H1 (cell line): ENCODE results near the gene SOX6. TPM values are rescaled to one million over a fixed set of nuclear protein-coding genes. Genes with fewer than 3 reads are reported as not detected.

ENCODE experiments used
- BCL11A ChIP-seq, 2 experiments: IDR thresholded peaks; one replicate each; pipeline ENCODE4 v1.6.1; 2011; ENCODE audit warnings: low read depth in 2 of 2, low read length in 2 of 2, mild to moderate bottlenecking in 2 of 2
- CBX5 ChIP-seq: fragments of 300-800, 300-1000 bp; sonication (generic); IDR thresholded peaks from 2 replicates; pipeline ENCODE4 v1.7.1; 2016; ENCODE audit warnings: antibody characterized with exemption, low read length, low read depth
- CTBP2 ChIP-seq: IDR thresholded peaks from 2 replicates; pipeline ENCODE4 v1.7.0; 2011; ENCODE audit warnings: borderline replicate concordance, mild to moderate bottlenecking, moderate library complexity, mixed read lengths, low read length; ENCODE audit not compliant: insufficient read depth, insufficient read length
- GABPA ChIP-seq: IDR thresholded peaks from 2 replicates; pipeline ENCODE4 v1.6.1; 2011; ENCODE audit warnings: mild to moderate bottlenecking, low read length, moderate library complexity, borderline replicate concordance; ENCODE audit not compliant: insufficient read depth
- KDM4A ChIP-seq: IDR thresholded peaks from one replicate; pipeline ENCODE4 v1.7.1; 2012; ENCODE audit warnings: low read depth, mild to moderate bottlenecking, moderate library complexity, low read length, inconsistent platforms; ENCODE audit not compliant: severe bottlenecking
- KDM5A ChIP-seq: fragments of 200-600 bp; IDR thresholded peaks from 2 replicates; pipeline ENCODE4 v1.7.1; 2012; ENCODE audit warnings: mild to moderate bottlenecking, low read length, inconsistent platforms, mixed read lengths
- SP4 ChIP-seq: IDR thresholded peaks from 2 replicates; pipeline ENCODE4 v1.6.1; 2012; ENCODE audit warnings: low read length, inconsistent platforms
- polyA plus RNA-seq, 7 experiments: library from polyadenylated mRNA; depleted of rRNA in 3 of 7; stranded (reverse) in 5 of 7; unstranded in 2 of 7; fragments of >200 nt in 5 of 7; fragments of 200-250 nt in 2 of 7; gene quantifications; 1 replicate in 5 of 7; 2 replicates in 1 of 7; 4 replicates in 1 of 7; pipeline versions ENCODE4 v1.2.1 to v1.2.3, GENCODE V29; 2011 to 2013; ENCODE audit warnings: missing spikeins in 2 of 7, mixed read lengths in 2 of 7
- total RNA-seq: library from RNA; stranded (reverse); fragmentation: NEBNext Ultra II Directional; extraction: Animal tissue kit (Norgen Biotek cat#: 25700); gene quantifications from 2 replicates; pipeline ENCODE4 v1.2.1, GENCODE V29; 2021
- TF ChIP-seq, protein P1 (sequence below): fragments of 300-600 bp; sonication (generic); IDR thresholded peaks from 2 replicates; pipeline ENCODE4 v1.7.1; 2012; ENCODE audit warnings: low read length, moderate library complexity, mild to moderate bottlenecking, inconsistent platforms; ENCODE audit not compliant: insufficient replicate concordance
- TF ChIP-seq, protein P2 (sequence below): IDR thresholded peaks from 2 replicates; pipeline ENCODE4 v1.6.1; 2011; ENCODE audit warnings: low read depth, mild to moderate bottlenecking, low read length; ENCODE audit not compliant: insufficient read depth

SOX6 gene
- total and polyA plus RNA-seq, 2 of the 8 experiments (the other 6 are each of a cell fraction or from before 2014, with no cell fraction given), result 0.09 TPM; not detected in 1

DNA sequence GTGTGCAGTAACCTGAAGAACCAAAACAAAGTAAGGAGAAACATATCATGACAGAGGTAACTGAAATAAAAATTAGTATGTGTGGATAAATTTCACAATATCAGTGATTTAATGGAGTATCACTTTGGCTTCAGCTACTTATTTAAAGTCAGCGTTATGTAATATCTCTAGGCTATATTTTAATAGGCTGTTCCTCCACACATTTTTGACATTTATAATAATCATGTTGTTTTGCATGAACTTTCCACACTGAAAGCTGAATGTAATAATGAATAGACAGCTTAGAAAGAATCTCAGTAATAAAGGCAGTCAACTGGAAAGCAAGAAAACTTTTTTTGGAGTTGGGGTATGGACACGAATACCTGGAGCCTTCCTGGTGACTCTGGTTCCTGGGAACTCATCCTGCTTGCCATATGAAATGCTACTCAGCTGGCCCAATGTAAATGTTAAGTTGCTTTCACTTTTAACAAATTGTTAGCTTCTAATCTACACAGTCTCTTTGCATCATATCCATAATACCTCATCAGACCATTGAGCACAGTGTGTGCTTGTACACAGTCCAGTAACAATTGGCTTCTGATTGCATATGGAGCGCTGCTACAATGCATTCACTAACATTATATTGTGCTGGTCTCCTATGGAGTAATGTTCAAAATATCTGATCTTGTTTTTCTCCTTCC lies 257.7 kb downstream of the SOX6 start (continued):
- TF ChIP-seq, protein P1, sequence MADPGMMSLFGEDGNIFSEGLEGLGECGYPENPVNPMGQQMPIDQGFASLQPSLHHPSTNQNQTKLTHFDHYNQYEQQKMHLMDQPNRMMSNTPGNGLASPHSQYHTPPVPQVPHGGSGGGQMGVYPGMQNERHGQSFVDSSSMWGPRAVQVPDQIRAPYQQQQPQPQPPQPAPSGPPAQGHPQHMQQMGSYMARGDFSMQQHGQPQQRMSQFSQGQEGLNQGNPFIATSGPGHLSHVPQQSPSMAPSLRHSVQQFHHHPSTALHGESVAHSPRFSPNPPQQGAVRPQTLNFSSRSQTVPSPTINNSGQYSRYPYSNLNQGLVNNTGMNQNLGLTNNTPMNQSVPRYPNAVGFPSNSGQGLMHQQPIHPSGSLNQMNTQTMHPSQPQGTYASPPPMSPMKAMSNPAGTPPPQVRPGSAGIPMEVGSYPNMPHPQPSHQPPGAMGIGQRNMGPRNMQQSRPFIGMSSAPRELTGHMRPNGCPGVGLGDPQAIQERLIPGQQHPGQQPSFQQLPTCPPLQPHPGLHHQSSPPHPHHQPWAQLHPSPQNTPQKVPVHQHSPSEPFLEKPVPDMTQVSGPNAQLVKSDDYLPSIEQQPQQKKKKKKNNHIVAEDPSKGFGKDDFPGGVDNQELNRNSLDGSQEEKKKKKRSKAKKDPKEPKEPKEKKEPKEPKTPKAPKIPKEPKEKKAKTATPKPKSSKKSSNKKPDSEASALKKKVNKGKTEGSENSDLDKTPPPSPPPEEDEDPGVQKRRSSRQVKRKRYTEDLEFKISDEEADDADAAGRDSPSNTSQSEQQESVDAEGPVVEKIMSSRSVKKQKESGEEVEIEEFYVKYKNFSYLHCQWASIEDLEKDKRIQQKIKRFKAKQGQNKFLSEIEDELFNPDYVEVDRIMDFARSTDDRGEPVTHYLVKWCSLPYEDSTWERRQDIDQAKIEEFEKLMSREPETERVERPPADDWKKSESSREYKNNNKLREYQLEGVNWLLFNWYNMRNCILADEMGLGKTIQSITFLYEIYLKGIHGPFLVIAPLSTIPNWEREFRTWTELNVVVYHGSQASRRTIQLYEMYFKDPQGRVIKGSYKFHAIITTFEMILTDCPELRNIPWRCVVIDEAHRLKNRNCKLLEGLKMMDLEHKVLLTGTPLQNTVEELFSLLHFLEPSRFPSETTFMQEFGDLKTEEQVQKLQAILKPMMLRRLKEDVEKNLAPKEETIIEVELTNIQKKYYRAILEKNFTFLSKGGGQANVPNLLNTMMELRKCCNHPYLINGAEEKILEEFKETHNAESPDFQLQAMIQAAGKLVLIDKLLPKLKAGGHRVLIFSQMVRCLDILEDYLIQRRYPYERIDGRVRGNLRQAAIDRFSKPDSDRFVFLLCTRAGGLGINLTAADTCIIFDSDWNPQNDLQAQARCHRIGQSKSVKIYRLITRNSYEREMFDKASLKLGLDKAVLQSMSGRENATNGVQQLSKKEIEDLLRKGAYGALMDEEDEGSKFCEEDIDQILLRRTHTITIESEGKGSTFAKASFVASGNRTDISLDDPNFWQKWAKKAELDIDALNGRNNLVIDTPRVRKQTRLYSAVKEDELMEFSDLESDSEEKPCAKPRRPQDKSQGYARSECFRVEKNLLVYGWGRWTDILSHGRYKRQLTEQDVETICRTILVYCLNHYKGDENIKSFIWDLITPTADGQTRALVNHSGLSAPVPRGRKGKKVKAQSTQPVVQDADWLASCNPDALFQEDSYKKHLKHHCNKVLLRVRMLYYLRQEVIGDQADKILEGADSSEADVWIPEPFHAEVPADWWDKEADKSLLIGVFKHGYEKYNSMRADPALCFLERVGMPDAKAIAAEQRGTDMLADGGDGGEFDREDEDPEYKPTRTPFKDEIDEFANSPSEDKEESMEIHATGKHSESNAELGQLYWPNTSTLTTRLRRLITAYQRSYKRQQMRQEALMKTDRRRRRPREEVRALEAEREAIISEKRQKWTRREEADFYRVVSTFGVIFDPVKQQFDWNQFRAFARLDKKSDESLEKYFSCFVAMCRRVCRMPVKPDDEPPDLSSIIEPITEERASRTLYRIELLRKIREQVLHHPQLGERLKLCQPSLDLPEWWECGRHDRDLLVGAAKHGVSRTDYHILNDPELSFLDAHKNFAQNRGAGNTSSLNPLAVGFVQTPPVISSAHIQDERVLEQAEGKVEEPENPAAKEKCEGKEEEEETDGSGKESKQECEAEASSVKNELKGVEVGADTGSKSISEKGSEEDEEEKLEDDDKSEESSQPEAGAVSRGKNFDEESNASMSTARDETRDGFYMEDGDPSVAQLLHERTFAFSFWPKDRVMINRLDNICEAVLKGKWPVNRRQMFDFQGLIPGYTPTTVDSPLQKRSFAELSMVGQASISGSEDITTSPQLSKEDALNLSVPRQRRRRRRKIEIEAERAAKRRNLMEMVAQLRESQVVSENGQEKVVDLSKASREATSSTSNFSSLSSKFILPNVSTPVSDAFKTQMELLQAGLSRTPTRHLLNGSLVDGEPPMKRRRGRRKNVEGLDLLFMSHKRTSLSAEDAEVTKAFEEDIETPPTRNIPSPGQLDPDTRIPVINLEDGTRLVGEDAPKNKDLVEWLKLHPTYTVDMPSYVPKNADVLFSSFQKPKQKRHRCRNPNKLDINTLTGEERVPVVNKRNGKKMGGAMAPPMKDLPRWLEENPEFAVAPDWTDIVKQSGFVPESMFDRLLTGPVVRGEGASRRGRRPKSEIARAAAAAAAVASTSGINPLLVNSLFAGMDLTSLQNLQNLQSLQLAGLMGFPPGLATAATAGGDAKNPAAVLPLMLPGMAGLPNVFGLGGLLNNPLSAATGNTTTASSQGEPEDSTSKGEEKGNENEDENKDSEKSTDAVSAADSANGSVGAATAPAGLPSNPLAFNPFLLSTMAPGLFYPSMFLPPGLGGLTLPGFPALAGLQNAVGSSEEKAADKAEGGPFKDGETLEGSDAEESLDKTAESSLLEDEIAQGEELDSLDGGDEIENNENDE, result no peak
- TF ChIP-seq, protein P2, sequence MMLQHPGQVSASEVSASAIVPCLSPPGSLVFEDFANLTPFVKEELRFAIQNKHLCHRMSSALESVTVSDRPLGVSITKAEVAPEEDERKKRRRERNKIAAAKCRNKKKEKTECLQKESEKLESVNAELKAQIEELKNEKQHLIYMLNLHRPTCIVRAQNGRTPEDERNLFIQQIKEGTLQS, result no peak
- no peak for TF ChIP-seq CTBP2
- no peak for TF ChIP-seq CBX5
- TF ChIP-seq SP4, result no peak
- TF ChIP-seq BCL11A (IDR thresholded peaks at IDR 0.05; ENCODE audit: low read depth in 2 of 2, low read length in 2 of 2), result no peak
- no peak for TF ChIP-seq KDM5A
- TF ChIP-seq GABPA, result no peak
- TF ChIP-seq KDM4A, result no peak
